Stromal cell of bone marrow (primary cell): Measurements from ENCODE around the gene BCL2A1.
A peak's percentile ranks its signal among the peaks of the same experiment; 100 is the strongest.
"Not testable (repeated sequence)": the region's sequence is repeated elsewhere in the genome, so short reads cannot be mapped to it uniquely, and the experiment has no call there.

Experiments
- DNase-seq: peaks from one replicate; pipeline ENCODE4 v3.0.0-alpha.2; 2012; ENCODE audit warnings: low read depth

Gene BCL2A1

DNA sequence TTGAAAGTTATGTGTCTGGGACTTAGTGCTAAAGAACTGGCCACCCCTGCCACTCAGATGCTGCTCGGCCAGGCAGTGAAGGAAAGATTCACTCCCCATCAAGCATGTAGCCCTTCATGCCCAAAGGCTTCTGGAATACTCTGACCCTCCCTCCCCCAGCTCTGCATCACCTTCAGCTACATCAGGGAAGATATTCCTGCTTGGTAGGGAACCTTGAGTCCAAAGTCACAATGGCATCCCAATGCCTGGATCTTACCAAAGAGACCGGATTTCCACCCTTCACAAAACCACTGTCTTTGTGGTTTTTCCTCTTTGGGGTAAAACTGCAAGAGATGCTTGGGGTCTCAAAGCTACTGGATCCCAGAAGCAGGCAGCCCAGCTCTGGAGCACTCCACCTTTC is 18.2 kb upstream of the BCL2A1 start:
- no peak for DNase-seq

DNA sequence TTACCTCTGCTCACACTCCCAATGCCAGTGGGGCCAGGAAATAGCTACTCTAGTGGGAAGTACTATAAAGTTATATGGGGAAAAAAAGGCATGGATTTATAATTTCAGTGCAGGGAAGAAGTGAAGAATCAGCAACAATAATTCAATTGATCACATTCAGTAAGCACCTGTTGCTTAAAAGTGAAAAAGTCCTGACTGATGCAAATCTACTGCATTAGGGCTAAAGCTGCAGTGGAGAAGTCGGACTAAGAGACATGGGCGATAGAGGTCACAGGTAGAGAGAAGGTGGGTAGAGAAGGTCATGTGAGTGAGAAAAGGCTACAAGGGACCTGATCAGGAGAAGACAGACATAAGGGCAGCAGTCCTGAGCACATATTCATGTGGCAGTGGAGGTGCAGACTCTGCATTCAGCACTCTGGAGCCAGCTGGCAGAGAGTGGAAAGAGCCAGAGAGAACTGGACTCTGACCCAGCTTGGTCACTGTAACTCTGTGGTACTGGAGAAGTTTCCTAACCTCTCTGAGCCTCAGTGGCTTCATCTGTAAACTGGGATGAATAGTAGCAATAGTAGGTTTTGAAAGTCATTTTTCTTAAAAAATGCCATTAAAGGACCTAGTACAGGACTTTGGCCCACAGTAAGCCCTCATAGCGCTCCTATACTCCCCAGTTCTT is 17.6 kb upstream of the BCL2A1 start:
- no peak for DNase-seq

DNA sequence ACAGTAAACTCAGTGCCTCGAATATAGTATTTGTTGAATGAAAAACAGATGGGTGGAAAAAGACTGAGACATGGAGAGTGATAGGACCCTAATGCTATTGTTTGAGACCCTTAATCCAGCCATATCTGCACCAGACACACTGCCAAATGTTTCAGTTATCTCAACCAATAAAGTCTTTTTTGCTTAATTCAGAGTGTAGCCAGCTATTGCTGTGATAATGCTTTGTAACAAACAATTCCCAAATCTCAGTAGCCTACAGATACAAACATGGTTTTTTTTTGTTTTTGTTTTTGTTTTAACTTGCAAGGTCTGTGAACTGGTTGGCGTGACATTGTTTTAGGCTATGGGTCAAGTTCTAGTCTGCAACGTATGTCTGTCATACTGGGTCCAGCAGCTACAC is 17.0 kb upstream of the BCL2A1 start:
- no peak for DNase-seq

DNA sequence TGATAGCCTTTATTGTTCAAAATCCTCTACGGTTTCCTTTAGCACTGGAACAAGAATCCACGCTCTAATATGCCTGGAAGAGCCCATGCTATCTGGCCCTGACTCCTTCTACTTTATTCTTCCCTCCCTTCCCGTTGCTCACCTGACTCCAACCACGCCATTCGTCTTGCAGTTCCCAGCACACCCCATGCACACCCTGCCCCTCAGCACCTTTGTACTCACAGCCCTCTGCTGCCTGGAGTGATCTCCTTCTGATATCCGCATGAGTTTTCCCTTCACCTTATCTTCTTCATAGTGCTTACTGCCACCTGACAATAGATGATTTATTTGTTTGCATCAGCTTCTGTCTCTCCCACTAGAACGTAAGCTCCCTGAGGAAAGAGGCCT is 16.6 kb upstream of the BCL2A1 start:
- DNase-seq = no peak

- DNase-seq = no peak
These were observed 10.9 kb upstream of the BCL2A1 start for GRCh38 chr15:79981831-79982455.

DNA sequence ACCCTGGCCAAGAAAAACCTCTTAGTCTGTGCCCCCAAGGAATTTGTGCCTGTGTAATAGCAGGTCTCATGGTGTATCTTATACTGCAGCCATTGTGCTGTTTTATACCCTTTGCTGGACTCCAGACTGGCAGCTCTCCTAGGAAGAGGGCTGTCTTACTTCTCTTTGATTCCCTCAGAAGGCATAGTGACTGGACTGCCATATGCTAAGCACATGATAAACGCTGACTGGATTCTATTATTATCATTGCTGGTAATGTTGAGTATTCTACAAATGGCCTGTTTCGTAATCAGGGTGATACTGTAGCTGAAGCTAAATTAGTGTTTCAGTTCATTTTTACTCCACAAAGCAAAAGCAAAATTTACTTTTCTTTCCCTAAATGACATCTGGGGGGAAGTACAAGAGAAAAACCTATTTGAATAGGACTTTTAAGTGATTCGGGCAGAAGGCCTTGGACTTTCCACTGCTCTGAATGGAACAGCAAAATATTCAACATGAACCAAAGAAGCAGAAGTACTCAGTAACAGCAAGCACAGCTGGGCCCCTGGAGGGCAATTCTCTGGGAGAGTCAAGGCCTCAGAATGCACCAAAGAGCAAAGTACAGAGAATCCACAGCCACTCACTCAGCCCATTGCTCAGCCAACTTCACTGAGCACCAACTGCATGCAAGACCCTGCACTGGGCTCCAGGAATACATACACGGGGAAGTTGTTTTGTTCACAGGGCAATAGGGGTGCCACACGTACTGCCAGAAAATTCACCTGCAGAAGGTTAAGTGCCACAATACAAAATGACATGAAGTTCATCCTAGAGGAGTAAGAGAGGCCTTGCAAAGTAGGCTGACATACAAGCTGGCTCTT is 7.9 kb upstream of the BCL2A1 start:
- DNase-seq = peak; percentile 86

- no peak for DNase-seq
These were observed 7.3 kb upstream of the BCL2A1 start for GRCh38 chr15:79978260-79978654.

DNA sequence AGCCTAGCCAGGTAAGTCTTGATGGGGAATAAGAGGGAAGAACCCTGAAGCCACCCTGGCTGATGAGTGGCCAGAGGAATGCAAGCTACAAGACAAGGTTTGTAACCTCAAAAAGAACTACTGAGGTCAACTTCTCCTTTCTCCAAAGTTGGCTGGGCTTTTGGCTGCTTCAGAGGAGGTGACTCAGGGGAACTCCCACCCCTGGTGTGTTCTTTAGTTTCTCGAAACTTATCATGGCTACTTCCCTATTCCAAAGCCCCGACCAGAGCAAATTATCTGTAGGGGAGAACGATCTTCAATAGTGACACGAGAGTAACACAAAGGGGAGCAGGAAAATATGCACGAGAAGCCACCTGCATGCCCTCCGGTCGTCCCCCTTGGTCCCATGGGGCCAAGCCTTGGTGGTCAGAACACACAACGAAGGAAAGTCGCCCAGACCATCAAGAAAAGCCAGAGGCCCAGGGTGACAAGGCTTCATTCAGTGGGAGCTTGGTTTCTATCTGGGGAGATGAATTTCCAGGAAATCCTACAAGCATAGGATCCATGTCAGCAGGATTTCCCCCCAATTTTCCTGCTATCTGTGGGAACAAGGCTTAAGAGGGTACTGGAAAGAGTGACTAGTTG is 6.5 kb upstream of the BCL2A1 start:
- no peak for DNase-seq

GRCh38 chr15:79973456-79974195 is 2.6 kb upstream of the BCL2A1 start:
- no peak for DNase-seq

DNA sequence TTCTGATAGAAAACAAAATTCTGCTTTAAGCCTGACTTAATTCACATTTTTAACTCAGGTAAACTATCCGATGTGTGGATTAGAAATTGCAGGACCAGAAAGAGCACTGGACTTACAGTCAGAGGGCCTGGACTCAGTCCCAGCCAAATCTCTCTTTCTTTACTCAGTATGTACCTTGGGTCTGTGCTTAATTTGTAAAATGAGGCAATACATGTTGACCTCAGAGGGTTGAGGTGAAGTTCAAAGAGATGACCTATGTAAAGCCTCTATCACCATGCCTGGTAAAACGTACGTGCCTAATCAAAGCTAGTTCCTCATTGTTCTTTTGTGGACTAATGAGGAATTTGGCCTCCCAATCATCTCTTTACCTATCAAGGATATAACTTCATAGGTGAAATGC is 1.9 kb upstream of the BCL2A1 start:
- no peak for DNase-seq

DNA sequence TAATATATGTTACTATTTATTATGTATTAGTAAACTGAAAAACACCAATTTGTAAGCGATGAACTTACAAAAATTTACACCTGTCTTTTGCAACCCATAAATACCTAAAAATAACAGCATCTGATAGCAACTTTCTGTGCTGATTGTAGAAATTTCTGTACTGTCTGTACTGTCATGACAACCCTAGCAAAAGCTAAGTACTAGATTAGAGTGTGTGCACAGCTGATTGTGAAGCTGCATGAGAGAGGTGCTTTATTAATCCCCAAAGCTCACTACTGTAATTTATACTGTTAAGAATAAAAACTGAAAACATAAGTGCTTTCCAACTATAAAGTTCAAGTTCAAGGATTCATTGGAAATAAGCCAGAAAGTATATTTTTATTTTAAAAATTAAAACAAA is 815 bp downstream of the BCL2A1 start:
- no peak for DNase-seq

DNA sequence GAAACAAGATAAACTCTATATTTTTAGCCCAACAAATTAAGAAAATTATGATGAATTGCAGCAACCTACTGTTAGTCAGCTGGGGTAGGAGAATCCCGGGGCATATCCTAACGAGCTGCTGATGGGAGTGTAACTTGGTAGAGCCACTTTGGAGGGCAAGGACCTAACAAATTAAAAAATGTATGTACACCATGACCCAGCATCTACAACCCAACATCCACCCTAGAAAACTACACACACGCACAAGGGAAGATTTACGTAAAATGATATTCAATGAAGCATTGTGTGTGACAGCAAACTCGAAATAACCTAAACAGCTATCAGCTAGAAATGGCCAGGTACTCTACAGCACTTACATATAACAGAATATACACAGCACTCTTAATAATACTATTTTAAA is 1.9 kb downstream of the BCL2A1 start:
- no peak for DNase-seq

GRCh38 chr15:79967298-79968182 is 3.5 kb downstream of the BCL2A1 start:
- no peak for DNase-seq

- DNase-seq = no peak
These were observed 4.2 kb downstream of the BCL2A1 start for GRCh38 chr15:79966634-79967297.

DNA sequence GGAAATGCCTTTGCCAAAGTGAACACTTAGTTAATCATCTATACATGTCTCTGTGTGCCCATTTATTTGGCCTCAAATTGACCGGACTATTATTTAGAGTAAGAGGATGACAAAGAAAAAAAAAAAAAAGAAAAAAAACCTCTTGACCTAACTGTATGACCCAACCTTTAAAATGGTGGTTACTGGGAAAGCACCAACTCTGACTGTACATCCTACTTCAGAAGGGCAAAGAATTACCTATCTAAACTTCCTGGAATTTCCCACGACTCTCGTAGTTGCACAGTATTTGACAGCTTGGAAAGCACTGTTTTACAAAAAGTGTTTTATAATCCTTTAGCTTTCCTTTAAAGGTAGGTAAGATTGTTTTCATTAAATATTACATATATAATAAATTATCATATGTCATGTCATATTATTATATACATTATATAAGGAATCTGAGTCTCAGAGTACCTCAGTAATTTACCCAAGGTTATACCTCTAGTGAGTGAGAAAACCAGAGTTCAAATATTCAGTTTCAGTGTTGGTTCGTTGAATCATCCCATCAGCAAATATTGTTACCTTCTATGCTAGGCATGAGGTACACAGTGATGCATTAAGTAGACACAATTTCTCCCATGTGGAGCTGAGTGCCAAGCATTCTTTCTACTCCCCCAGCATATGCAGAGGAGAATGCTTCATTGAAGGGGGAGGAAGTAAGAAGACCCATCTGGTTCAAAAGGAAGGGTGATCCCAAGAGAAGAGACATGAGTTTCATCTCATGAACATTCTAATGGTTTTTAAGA is 5.0 kb downstream of the BCL2A1 start:
- no peak for DNase-seq

DNA sequence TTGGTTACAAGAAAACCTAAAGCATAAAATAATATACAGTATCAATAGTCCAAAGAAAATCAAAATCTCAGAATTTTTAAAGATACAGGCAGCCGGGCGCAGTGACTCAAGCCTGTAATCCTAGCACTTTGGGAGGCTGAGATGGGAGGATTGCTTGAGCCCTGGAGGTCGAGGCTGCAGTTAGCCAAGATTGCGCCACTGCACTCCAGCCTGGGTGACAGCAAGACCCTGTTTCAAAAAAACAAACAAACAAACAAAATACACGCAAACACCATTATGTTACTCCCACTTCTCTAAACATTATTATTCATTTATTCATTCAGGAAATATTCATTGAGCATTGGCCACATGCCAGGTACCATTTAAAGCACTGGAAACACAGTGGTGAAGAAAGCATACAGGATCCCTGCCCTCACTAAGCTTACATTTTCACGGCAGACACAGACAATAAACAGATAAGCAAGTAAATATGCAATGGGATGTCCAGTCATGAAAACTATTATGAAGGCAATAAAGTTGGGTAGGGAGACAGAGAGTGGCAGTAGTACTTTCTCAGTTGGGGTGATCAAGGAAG is 6.7 kb downstream of the BCL2A1 start:
- DNase-seq = no peak

- not testable (repeated sequence) for DNase-seq
These were observed 8.1 kb downstream of the BCL2A1 start for GRCh38 chr15:79962921-79963320.

- no peak for DNase-seq
These were observed 8.8 kb downstream of the BCL2A1 start for GRCh38 chr15:79962178-79962577.

DNA sequence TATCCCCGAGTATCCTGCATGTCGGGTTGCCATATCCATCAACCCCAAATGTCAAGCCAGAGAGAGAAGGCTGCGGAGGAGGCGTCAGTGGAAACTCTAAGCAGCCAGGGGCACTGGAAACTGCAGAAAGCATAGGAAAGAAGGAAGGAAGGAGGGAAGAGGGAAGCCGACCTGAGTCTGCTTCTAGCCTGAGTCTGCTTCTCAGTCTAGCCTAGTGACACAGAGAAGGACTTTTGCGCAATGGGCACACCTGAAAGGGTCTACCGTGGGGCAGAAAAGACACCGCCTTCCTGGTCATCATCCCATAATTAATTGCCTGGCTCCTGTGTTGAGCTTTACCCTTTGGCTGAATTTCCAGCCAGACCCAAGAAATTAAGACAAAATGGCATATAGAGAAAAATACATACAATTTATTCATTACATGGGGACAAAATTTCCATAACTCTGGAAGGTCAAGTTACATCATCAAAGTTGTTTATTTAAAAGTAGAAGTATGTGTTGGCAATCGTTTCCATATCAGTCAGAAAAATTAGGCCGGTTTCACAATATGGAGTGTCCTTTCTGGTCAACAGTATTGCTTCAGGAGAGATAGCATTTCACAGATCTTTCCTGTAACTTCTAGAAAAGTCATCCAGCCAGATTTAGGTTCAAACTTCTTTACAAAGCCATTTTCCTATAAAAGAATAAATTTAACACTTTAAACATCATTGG is 10.3 kb downstream of the BCL2A1 start:
- no peak for DNase-seq
